RPMI8226 (cell line): ENCODE results near the gene CMIP.

Source experiments
- DNase-seq: peaks from one replicate; pipeline ENCODE4 v3.0.0-alpha.2; 2015

The CMIP gene

DNA sequence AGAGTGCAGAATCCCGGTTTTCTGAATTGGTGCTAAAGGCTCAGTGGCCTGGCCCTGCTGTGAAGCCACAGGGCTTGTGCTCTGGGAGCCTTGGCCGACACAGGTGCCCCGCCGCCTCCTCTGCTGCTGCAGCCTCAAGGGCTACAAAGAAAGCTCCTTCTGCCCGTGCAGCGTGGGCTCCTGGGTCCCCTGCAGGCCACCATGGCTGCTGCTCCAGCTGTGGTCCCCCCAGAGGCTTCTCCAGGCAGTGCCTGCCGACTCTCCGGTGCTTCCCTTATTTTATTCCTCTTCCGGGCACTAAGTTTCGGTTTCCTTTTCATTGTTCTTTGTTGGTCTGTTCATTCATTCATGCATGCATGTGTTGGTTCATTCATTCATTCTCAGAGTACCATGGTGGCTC lies 53.1 kb downstream of the CMIP start:
- DNase-seq = no peak

DNA sequence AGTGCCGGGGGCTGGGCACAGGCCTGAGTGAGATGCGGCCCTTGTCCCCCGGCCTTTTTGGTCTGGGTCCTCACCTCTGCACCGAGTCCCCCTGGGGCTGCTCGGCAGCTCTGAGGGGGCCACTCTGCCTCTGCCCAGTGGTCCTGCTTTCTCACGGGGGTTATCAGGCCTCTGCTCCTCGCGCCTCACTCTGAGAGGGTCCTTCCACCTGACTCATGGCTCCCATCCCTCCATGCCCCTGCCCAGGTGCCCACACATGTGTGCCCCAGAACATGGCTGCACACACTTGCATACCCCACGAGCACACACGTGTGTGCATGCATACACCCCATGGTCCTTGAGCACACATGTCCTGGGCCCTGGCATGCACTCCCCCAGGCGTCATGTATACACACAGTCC lies 53.7 kb downstream of the CMIP start:
- no peak for DNase-seq

- no peak for DNase-seq
These were observed 55.2 kb downstream of the CMIP start for GRCh38 chr16:81499576-81500380.

- DNase-seq = no peak
These were observed 56.4 kb downstream of the CMIP start for GRCh38 chr16:81500833-81501521.

GRCh38 chr16:81502396-81503070 lies 57.9 kb downstream of the CMIP start:
- DNase-seq = no peak

- no peak for DNase-seq
These were observed 60.5 kb downstream of the CMIP start for GRCh38 chr16:81505011-81505661.

GRCh38 chr16:81509404-81509803 lies 64.8 kb downstream of the CMIP start:
- no peak for DNase-seq

DNA sequence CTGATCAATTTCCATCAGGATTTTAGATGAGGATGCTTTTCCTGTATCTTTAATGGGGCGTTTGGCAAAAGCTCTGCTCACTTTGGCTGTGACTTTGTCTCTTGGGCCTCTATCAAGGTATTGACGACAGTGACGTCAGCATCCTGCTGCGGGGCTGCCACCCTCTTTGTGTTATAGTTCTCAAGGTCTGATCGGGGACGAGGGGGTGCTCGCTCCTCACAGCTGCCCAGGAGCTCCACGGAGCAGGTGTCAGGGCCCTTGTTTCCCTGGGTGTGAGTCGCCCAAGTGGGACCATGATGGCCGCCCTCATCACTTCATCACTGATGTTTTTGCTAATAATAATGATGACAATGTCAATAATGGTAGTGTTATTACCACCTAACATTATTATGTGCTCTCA lies 65.4 kb downstream of the CMIP start:
- DNase-seq = no peak

GRCh38 chr16:81511371-81511770 lies 66.8 kb downstream of the CMIP start:
- DNase-seq = no peak

DNA sequence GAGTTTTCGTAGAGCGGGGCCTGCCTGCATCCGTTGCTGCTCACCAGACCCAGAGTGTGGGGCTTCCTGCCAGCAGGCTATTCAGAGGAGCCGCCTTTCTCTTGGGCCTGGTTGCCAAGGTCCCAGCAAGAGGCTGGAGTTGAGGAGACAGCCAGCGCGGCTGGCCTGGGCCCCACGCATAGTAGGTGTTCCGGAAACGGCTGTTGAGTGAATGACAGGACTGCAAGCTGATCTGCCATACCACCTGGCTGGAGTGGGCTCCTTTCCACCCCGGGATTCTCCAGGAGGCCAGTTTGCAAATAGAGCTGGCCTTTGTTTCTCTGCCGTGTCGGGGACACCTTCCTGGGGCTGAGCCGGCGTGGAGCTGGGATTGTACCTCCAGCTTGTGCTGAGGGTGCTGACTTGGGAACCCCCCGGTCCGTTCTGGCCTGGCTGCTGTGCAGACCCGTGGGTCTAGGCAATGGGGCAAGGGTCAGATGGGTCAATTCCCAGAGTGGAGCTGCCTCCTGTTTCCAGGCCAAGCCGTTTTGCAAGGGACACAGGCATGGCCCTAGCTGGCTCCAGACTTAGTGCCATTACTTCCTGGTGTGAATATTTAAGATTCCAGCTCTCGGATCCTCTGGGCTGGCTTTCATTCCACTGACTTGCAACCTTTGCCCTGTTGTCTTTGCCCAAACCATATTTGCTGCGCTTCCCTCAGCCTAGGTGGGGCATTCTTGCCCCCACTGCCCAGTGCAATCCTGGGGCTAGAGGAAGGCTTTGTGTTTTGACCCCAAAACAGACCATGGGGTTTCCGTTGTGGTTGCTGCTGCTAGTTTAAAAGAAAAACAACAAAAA lies 68.8 kb downstream of the CMIP start:
- no peak for DNase-seq

DNA sequence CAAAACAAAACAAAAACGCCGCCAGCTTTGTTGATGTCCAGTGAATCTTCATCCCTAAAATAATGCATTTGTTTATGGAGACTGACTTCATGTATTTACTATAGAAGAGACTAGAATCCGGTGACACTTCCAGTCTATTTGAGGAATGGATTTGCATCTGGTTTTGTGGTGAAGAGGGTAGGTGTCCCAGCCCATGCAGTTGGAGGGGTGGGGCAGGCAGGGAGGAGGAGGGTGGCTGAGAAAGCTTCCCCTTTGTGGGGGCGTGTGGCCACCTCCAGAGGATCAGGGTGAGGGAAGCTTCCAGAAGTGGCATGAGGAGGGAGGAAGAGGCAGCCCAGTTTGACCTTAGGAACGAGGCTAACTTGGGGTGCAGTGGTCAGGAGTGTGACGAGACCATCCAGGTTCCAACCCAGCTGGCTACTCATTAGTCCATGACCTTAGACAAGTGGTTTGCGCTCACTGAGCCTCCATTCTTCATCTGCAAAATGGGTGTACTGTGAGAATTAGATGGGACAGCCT lies 69.5 kb downstream of the CMIP start:
- no peak for DNase-seq

- no peak for DNase-seq
These were observed 70.1 kb downstream of the CMIP start for GRCh38 chr16:81514568-81515258.

DNA sequence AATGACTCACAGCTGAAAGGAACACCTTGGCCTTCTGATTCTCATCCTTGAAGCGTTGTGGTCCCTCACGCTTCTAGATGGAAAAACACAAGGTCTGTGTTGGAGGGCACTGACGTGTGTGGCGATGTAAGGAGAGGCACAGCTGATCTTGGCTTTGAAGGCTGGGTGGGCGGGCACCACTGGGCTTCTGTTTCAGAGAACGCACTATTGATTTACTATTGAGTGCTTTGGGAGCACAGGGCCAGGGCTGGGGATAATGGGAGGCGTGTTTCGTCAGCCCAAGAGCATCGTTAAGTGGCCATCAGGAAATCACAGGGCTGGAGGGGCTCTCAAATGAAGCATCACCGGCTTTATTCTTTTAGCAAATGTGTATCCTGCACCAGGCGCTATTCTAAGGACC lies 70.7 kb downstream of the CMIP start:
- no peak for DNase-seq

- DNase-seq = no peak
These were observed 71.1 kb downstream of the CMIP start for GRCh38 chr16:81515721-81516120.

DNA sequence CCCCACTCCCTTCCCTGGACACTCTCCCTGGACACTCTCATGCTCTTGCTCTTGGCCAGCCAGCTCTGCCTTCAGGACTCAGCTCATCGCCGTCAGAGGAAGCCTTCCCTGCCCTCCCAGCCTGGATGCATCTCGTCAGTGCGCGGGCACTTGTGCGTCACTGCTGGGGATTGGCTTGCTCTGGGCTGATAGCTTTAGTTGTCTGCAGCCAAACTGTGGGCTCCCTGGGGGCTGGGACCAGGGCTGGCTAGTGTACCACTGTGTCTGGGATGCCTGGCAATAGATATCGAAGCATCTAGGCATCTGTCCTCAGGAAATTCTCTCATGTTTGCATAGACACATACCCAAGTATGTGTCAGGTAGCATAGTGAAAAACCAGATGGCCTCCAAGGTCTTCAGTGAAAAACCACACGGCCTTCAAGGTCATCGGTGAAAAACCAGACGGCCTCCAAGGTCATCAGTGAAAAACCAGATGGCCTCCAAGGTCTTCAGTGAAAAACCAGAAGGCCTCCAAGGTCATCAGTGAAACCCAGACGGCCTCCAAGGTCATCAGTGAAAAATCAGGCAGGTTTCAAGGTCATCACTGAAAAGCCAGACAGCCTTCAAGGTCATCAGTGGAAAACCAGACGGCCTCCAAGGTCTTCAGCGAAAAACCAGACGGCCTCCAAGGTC lies 72.0 kb downstream of the CMIP start:
- DNase-seq = no peak

DNA sequence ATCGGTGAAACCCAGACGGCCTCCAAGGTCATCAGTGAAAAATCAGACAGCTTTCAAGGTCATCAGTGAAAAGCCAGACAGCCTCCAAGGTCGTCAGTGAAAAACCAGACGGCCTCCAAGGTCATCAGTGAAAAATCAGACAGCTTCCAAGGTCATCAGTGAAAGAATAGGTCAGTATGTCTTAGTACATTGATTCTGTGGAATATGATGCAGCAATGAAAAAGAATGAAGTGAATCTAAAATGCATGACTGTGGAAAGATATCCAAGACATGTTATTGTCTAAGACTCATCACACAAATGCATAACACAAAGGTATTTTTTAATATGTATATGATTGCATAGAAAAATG lies 72.5 kb downstream of the CMIP start:
- no peak for DNase-seq

DNA sequence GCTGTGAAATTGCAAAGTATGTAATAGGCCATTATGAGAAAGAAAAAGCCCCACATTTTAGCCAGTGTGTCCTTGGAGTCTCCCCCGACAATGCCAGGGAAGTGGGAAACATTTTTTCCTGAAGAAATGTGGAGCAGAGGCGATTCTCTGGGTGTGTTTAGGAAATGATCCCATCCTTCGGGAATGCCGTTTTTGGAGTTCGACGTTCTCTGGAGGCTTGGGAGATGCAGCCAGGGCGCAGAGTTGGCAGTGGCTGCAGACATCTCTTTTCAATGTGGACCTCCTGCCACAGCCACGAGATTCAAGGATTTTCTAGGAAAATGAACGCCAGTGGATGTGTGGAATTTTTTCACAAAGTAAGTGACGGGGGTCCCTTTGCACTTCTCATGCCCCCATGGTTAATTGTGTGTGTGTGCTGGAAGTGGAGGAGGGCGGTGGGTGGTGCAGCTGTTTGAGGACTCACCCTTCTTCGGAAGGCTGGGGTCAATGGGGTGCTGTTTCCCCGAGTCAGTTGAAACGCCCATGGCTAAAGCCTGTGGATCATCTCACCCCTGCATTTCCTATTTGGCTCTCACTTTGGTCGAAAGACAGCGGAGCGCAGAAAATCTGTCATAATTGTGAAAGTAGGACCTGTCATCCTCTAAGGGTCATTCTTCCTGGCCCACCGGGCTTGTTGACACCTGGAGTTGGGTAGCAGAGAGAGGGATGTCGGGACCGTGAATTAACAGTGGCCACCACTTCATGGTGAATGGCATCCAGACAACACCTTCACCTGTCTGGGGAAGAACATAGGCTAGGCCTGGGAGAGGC lies 73.2 kb downstream of the CMIP start:
- DNase-seq = no peak

DNA sequence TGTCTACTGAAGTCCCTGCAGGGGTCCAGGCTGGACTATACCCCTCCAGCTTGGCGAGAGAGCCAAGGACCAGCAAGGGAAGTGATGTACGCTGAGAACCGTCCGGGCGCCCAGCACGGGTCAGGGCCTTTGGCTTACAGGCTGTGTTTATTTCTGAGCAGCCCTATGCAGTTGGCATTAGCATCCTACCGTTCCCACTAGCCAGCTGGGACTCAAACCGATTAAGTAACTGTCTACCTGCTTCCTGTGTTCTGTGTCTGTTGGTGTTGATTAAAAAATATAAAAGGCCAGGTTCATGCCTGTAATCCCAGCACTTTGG lies 73.8 kb downstream of the CMIP start:
- DNase-seq = no peak

- peak; percentile 48 for DNase-seq
These were observed 74.9 kb downstream of the CMIP start for GRCh38 chr16:81519301-81520150.

DNA sequence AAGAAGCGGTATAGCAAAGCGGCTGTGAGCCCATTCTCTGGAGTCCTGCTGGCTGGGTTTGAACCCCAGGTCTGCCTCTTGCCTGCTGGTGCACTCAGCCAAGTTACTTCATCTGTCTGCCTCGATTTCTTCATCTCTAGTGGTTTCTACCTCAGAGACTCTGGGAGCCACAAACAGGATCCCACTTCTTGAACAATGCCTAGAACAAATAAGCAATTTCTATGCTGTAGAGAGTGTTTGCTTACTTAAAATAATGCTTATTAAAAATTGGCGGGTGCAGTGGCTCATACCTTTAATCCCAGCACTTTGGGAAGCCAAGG lies 75.5 kb downstream of the CMIP start:
- no peak for DNase-seq
